Endothelial cell of umbilical vein (primary cell): ENCODE data around the gene SECISBP2. TPM values are rescaled to one million over a fixed set of nuclear protein-coding genes. Genes with fewer than 3 reads are reported as not detected.

ENCODE experiments used
- BruUV-seq: library from RNA; stranded (reverse); fragments of 400-500 nt; replicated peaks from 2 replicates; lab custom pipeline; 2021; lab: Mats Ljungman, UMichigan
- CTCF ChIA-PET: fragments of 300-600, 350-600 bp; sonication (Branson Sonifier 250); formaldehyde crosslinking; loops from one replicate; lab custom pipeline; 2021; ENCODE audit warnings: antibody characterized with exemption, inconsistent platforms; lab: Charles Lee
- POLR2A ChIA-PET: fragments of 300-600, 350-600 bp; sonication (Branson Sonifier 250); formaldehyde crosslinking; loops from one replicate; lab custom pipeline; 2021; ENCODE audit warnings: antibody characterized with exemption, inconsistent platforms; lab: Charles Lee
- DNase-seq: peaks from one replicate; pipeline ENCODE4 v3.0.0-alpha.2; 2011; ENCODE audit warnings: low read depth, low spot score
- FAIRE-seq: peaks from 2 replicates; lab custom pipeline; 2011; peaks lifted over from hg19 to GRCh38; lab: Jason Lieb, UNC
- H2AFZ ChIP-seq: 2 replicates; pipeline ENCODE4 v1.6.0; 2012; ENCODE audit warnings: low read depth, low read length, control low read depth, inconsistent platforms
- H3K27ac ChIP-seq: 2 replicates; pipeline ENCODE4 v1.5.1; 2011; ENCODE audit warnings: low read depth, mild to moderate bottlenecking, control low read depth, low read length, moderate library complexity; ENCODE audit not compliant: insufficient read depth
- H3K27me3 ChIP-seq, 2 experiments: 2 replicates each; pipeline versions ENCODE4 v1.6.0 to v1.6.1; 2011; ENCODE audit warnings: low read length in 2 of 2, mixed read lengths in 1 of 2; ENCODE audit not compliant: control insufficient read depth in 2 of 2, insufficient read depth in 2 of 2
- H3K36me3 ChIP-seq, 2 experiments: 2 replicates in 1 of 2; 3 replicates in 1 of 2; pipeline ENCODE4 v1.5.1; 2011; ENCODE audit warnings: low read length in 2 of 2, mild to moderate bottlenecking in 1 of 2, moderate library complexity in 1 of 2; ENCODE audit not compliant: control insufficient read depth in 2 of 2, insufficient read depth in 2 of 2; ENCODE audit errors: extremely low read depth in 1 of 2
- H3K4me1 ChIP-seq: 3 replicates; pipeline ENCODE4 v1.5.1; 2011; ENCODE audit warnings: mild to moderate bottlenecking, low read length; ENCODE audit not compliant: control insufficient read depth, insufficient read depth; ENCODE audit errors: extremely low read depth
- H3K4me2 ChIP-seq: 2 replicates; pipeline ENCODE4 v1.6.1; 2011; ENCODE audit warnings: low read length, control low read depth, mixed read lengths; ENCODE audit not compliant: insufficient read depth
- H3K4me3 ChIP-seq, 3 experiments: fragments of 200-600 bp in 1 of 3; sonication (generic), shearing (Covaris generic) in 1 of 3; replicated peaks in 1 of 3; 2 replicates each; pipeline ENCODE4 v1.5.1; 2011 to 2016; ENCODE audit warnings: control low read depth in 3 of 3, low read length in 3 of 3, mild to moderate bottlenecking in 2 of 3, inconsistent platforms in 1 of 3, low read depth in 1 of 3, moderate library complexity in 1 of 3; ENCODE audit not compliant: insufficient read depth in 1 of 3
- H3K79me2 ChIP-seq: 2 replicates; pipeline ENCODE4 v1.6.0; 2012; ENCODE audit warnings: low read length, inconsistent platforms; ENCODE audit not compliant: control insufficient read depth, insufficient read depth
- H3K9ac ChIP-seq: replicated peaks from 2 replicates; pipeline ENCODE3; 2011; ENCODE audit warnings: low read length, control low read depth; ENCODE audit not compliant: insufficient read depth; ENCODE audit errors: extremely low read depth
- H3K9me1 ChIP-seq: replicated peaks from 3 replicates; pipeline ENCODE4 v1.6.0; 2011; ENCODE audit warnings: mild to moderate bottlenecking, low read length; ENCODE audit not compliant: control insufficient read depth, insufficient read depth; ENCODE audit errors: extremely low read depth
- H3K9me3 ChIP-seq: replicated peaks from 2 replicates; pipeline ENCODE4 v1.5.1; 2012; ENCODE audit warnings: low read length, inconsistent platforms; ENCODE audit not compliant: control insufficient read depth, insufficient read depth
- H4K20me1 ChIP-seq: replicated peaks from 2 replicates; pipeline ENCODE3; 2011; ENCODE audit warnings: mild to moderate bottlenecking, low read length; ENCODE audit not compliant: control insufficient read depth, insufficient read depth; ENCODE audit errors: extremely low read depth
- CTCF ChIP-seq, 2 donors: IDR thresholded peaks; 1 replicate in 1 of 2; 2 replicates in 1 of 2; pipeline ENCODE4 v1.5.1; 2011; ENCODE audit warnings: low read length in 2 of 2, mild to moderate bottlenecking in 2 of 2, moderate library complexity in 2 of 2, control low read depth in 1 of 2, inconsistent platforms in 1 of 2, low read depth in 1 of 2; ENCODE audit not compliant: insufficient read depth in 1 of 2; ENCODE audit errors: extremely low read depth in 1 of 2
- EZH2 ChIP-seq: IDR thresholded peaks from 2 replicates; pipeline ENCODE4 v1.6.1; 2012; ENCODE audit warnings: borderline replicate concordance, low read depth, mild to moderate bottlenecking, moderate library complexity, low read length, inconsistent platforms; ENCODE audit not compliant: severe bottlenecking
- FOS ChIP-seq: IDR thresholded peaks from 2 replicates; pipeline ENCODE4 v1.6.1; 2011; ENCODE audit warnings: mild to moderate bottlenecking, low read length, moderate library complexity, borderline replicate concordance; ENCODE audit not compliant: insufficient read depth
- GATA2 ChIP-seq: IDR thresholded peaks from 2 replicates; pipeline ENCODE4 v1.7.0; 2011; ENCODE audit warnings: low read depth, mild to moderate bottlenecking, moderate library complexity, mixed read lengths, low read length; ENCODE audit not compliant: insufficient read length, insufficient read depth
- JUN ChIP-seq: IDR thresholded peaks from 2 replicates; pipeline ENCODE4 v1.6.1; 2011; ENCODE audit warnings: borderline replicate concordance, low read depth; ENCODE audit not compliant: insufficient read length, insufficient read depth
- MAX ChIP-seq: IDR thresholded peaks from 2 replicates; pipeline ENCODE4 v1.6.1; 2011; ENCODE audit not compliant: insufficient read depth, insufficient read length
- MYC ChIP-seq: IDR thresholded peaks from one replicate; pipeline ENCODE4 v1.6.1; 2011; ENCODE audit warnings: mild to moderate bottlenecking, low read depth, low read length
- POLR2A ChIP-seq: IDR thresholded peaks from 2 replicates; pipeline ENCODE4 v1.6.1; 2012; ENCODE audit warnings: low read depth, mild to moderate bottlenecking, control low read depth, low read length
- POLR2AphosphoS5 ChIP-seq: IDR thresholded peaks from 2 replicates; pipeline ENCODE4 v1.6.1; 2012; ENCODE audit warnings: low read depth, mild to moderate bottlenecking, control low read depth, low read length, moderate library complexity; ENCODE audit not compliant: insufficient read depth
- dilution Hi-C: fragments of 300-500 bp; cut with MboI; formaldehyde crosslinking; loops from one replicate; pipeline ENCODE4 v1.15.0; 2019; ENCODE audit warnings: low sequenced_read_pairs; ENCODE audit not compliant: extremely low pct_ligation_motif_present
- intact Hi-C: fragments of 100-400 bp; cut with micrococcal nuclease; formaldehyde crosslinking; loops from one replicate; pipeline ENCODE4 v1.10.0; 2022
- polyA plus RNA-seq, 4 experiments: library from polyadenylated mRNA; depleted of rRNA in 3 of 4; stranded (reverse) in 3 of 4; unstranded in 1 of 4; fragments of >200 nt; gene quantifications; 2 replicates each; pipeline versions ENCODE4 v1.2.1 to v1.2.3, GENCODE V29; 2011 to 2012; ENCODE audit warnings: missing spikeins in 1 of 4
- total RNA-seq: library from RNA; stranded (reverse); gene quantifications from 2 replicates; pipeline ENCODE4 v1.2.3, GENCODE V29; 2021

SECISBP2 gene
- total and polyA plus RNA-seq, 2 donors (not counting 3 experiments of a cell fraction or from before 2014, with no cell fraction given), result 22.7 to 36.3 TPM

GRCh38 chr9:89291741-89292140, 26.6 kb upstream of the SECISBP2 start:
- no peaks in the 10 kb centered on the region for H3K79me2 ChIP-seq
- no TSS peak for BruUV-seq
- DNase-seq (no peak), FAIRE-seq (no peak)
- no peaks in the 10 kb centered on the region for H3K9me3 ChIP-seq
- H3K9me1 ChIP-seq, result no peaks in the 10 kb centered on the region
- no peak overlapping the region for H3K9ac ChIP-seq
- H3K36me3 ChIP-seq, result no peaks in the 10 kb centered on the region
- intact Hi-C loops (no loop called here), dilution Hi-C loops (no loop called here)
- H3K4me1 ChIP-seq, result no peaks in the 10 kb centered on the region
- CTCF ChIA-PET, result interaction anchor here (0.6 kb wide), 1 partner anchor 145 kb away, joined by 3 read pairs; no protein-coding TSS in a partner anchor
- H3K4me3 ChIP-seq, result no peak overlapping the region
- H4K20me1 ChIP-seq, result no peaks in the 10 kb centered on the region
- POLR2A ChIA-PET, result no interaction called here
- H3K27me3 ChIP-seq, result no peaks in the 10 kb centered on the region
- no peak overlapping the region for H3K4me2 ChIP-seq
- TF ChIP-seq JUN (no peak), POLR2A (no peak), EZH2 (no peak), GATA2 (no peak), POLR2AphosphoS5 (no peak), MYC (no peak), FOS (no peak), MAX (no peak), CTCF (IDR thresholded peaks at IDR 0.05; ENCODE audit: extremely low read depth in 1 of 2, insufficient read depth in 1 of 2, low read depth in 1 of 2, low read length in 2 of 2) (no peak)
- no peak overlapping the region for H3K27ac ChIP-seq
- no peak overlapping the region for H2AFZ ChIP-seq
